MM.1S (cell line): ENCODE results near the gene MESD.

ENCODE experiments used
- DNase-seq: peaks from one replicate; pipeline ENCODE4 v3.0.0-alpha.2; 2015
- H2AFZ ChIP-seq: fragments of 300-600 bp; sonication (generic); 2 replicates; pipeline ENCODE4 v1.6.0; 2016; ENCODE audit warnings: antibody characterized with exemption, low read length
- H3F3A ChIP-seq: fragments of 300-600 bp; sonication (generic); 2 replicates; pipeline ENCODE4 v1.6.1; 2016; ENCODE audit warnings: mild to moderate bottlenecking, antibody characterized with exemption, low read length, moderate library complexity, mixed read lengths; ENCODE audit not compliant: insufficient read depth
- H3K27ac ChIP-seq: fragments of 300-600 bp; sonication (generic); 2 replicates; pipeline ENCODE4 v1.5.1; 2016; ENCODE audit warnings: mild to moderate bottlenecking, low read length
- H3K27me3 ChIP-seq: fragments of 300-600 bp; sonication (generic); replicated peaks from 2 replicates; pipeline ENCODE4 v1.6.0; 2016; ENCODE audit warnings: low read length; ENCODE audit not compliant: insufficient read depth
- H3K36me3 ChIP-seq: fragments of 300-600 bp; sonication (generic); replicated peaks from 2 replicates; pipeline ENCODE4 v1.6.1; 2016; ENCODE audit warnings: mild to moderate bottlenecking, low read length, mixed read lengths; ENCODE audit not compliant: insufficient read depth
- H3K4me1 ChIP-seq: fragments of 300-600 bp; sonication (generic); 2 replicates; pipeline ENCODE4 v1.6.1; 2016; ENCODE audit warnings: low read length, mixed read lengths
- H3K4me2 ChIP-seq: fragments of 300-600 bp; sonication (generic); 2 replicates; pipeline ENCODE4 v1.6.0; 2016; ENCODE audit warnings: low read depth, low read length
- H3K4me3 ChIP-seq: fragments of 300-600 bp; sonication (generic); 2 replicates; pipeline ENCODE4 v1.5.1; 2016; ENCODE audit warnings: low read length, mixed read lengths
- H3K79me2 ChIP-seq: fragments of 300-600 bp; sonication (generic); 2 replicates; pipeline ENCODE4 v1.6.1; 2016; ENCODE audit warnings: mixed run types, low read length, mixed read lengths
- H3K9ac ChIP-seq: fragments of 300-600 bp; sonication (generic); 2 replicates; pipeline ENCODE4 v1.6.1; 2016; ENCODE audit warnings: low read length, mixed read lengths
- H3K9me2 ChIP-seq: fragments of 300-600 bp; sonication (generic); replicated peaks from 2 replicates; pipeline ENCODE4 v1.6.1; 2016; ENCODE audit warnings: mild to moderate bottlenecking, low read length, mixed read lengths; ENCODE audit not compliant: insufficient read depth
- H3K9me3 ChIP-seq: fragments of 300-600 bp; sonication (generic); replicated peaks from 2 replicates; pipeline ENCODE4 v1.6.1; 2016; ENCODE audit warnings: mild to moderate bottlenecking, low read length, mixed read lengths; ENCODE audit not compliant: insufficient read depth
- H4K20me1 ChIP-seq: fragments of 300-600 bp; sonication (generic); 2 replicates; pipeline ENCODE4 v1.6.1; 2016; ENCODE audit warnings: mild to moderate bottlenecking, low read length, moderate library complexity, mixed read lengths; ENCODE audit not compliant: insufficient read depth
- CTCF ChIP-seq: fragments of 300-600 bp; sonication (generic); IDR thresholded peaks from 2 replicates; pipeline ENCODE4 v1.5.1; 2016; ENCODE audit warnings: antibody characterized with exemption, low read length, mixed read lengths
- EZH2 ChIP-seq: fragments of 300-600 bp; sonication (generic); optimal IDR thresholded peaks from 2 replicates; pipeline ENCODE3; 2017; ENCODE audit warnings: low read depth, mild to moderate bottlenecking, antibody characterized with exemption, low read length, mixed read lengths
- EZH2phosphoT487 ChIP-seq: fragments of 300-600 bp; sonication (generic); IDR thresholded peaks from 2 replicates; pipeline ENCODE4 v1.6.1; 2018; ENCODE audit warnings: antibody characterized with exemption, low read length

The MESD gene

GRCh38 chr15:81033508-81033907, 43.9 kb upstream of the MESD start:
- Histone ChIP-seq H3K4me2 (no peak overlapping the region), H3K79me2 (no peaks in the 10 kb centered on the region), H3K27ac (no peak overlapping the region), H3K9me3 (no peaks in the 10 kb centered on the region), H3K9me2 (no peaks in the 10 kb centered on the region), H4K20me1 (no peaks in the 10 kb centered on the region), H2AFZ (no peak overlapping the region), H3K4me1 (peaks cover 6% of the 10 kb centered on the region; the same call in 1 of the 2 replicates), H3K27me3 (no peaks in the 10 kb centered on the region), H3K9ac (no peak overlapping the region), H3K36me3 (no peaks in the 10 kb centered on the region), H3K4me3 (no peak overlapping the region), H3F3A (0 out of 2 replicates have a peak, but pooled peaks cover under 1% of the 10 kb centered on the region)
- TF ChIP-seq EZH2phosphoT487, result no peak
- TF ChIP-seq CTCF, result no peak
- TF ChIP-seq EZH2, result no peak
- no peak for DNase-seq

GRCh38 chr15:81032818-81033217, 43.2 kb upstream of the MESD start:
- Histone ChIP-seq H3K9ac (no peak overlapping the region), H3K9me3 (no peaks in the 10 kb centered on the region), H4K20me1 (no peaks in the 10 kb centered on the region), H2AFZ (no peak overlapping the region), H3K4me3 (no peak overlapping the region), H3K27me3 (no peaks in the 10 kb centered on the region), H3K9me2 (no peaks in the 10 kb centered on the region), H3K79me2 (no peaks in the 10 kb centered on the region), H3K4me2 (no peak overlapping the region), H3F3A (no peaks in the 10 kb centered on the region), H3K27ac (no peak overlapping the region), H3K36me3 (no peaks in the 10 kb centered on the region), H3K4me1 (peaks cover 6% of the 10 kb centered on the region; the same call in 1 of the 2 replicates)
- DNase-seq, result no peak
- no peak for TF ChIP-seq EZH2phosphoT487
- no peak for TF ChIP-seq EZH2
- no peak for TF ChIP-seq CTCF

- Histone ChIP-seq H3K9me2 (no peaks in the 10 kb centered on the region), H3K4me3 (no peak overlapping the region), H3K27me3 (no peaks in the 10 kb centered on the region), H3K4me2 (no peak overlapping the region), H3F3A (no peaks in the 10 kb centered on the region), H3K4me1 (peaks cover 6% of the 10 kb centered on the region; the same call in 1 of the 2 replicates), H3K9me3 (no peaks in the 10 kb centered on the region), H2AFZ (no peak overlapping the region), H3K79me2 (no peaks in the 10 kb centered on the region), H3K36me3 (no peaks in the 10 kb centered on the region), H4K20me1 (no peaks in the 10 kb centered on the region), H3K27ac (no peak overlapping the region), H3K9ac (no peak overlapping the region)
- TF ChIP-seq EZH2phosphoT487 (no peak), CTCF (no peak), EZH2 (no peak)
- DNase-seq, result no peak
Observed at GRCh38 chr15:81032355-81032754, 42.7 kb upstream of the MESD start.
